ENCODE data around the gene TUNAR. TPM values are rescaled to one million over a fixed set of nuclear protein-coding genes. Genes with fewer than 3 reads are reported as not detected.

Gene TUNAR
- total RNA-seq, 2 donors from 2014 or later, result not detected

DNA sequence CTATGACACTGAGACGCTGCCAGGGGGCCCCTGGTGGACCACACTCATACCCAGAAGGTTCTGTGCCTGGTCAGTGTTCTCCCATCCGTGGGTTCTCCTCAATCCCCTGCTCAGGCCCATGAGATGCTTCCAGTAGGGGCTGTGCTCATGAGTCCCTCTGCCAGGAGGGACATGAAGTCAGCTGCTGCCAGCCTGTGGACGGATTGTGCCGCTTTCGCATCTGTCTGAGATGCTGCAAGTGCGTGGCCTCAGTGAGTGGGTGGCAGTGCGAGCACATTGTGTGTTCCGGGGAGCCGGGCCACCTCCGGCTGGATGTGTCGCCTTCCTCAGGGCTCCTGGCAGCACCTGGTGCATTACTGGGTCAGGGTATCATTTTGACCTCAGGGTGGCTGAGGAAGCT, 15.5 kb downstream of the TUNAR start:
- Histone ChIP-seq H3K9me3 (no peaks in the 10 kb centered on the region), H3K4me1 (no peaks in the 10 kb centered on the region), H3K27ac (no peak overlapping the region), H3K27me3 (no peaks in the 10 kb centered on the region), H3K4me3 (no peak overlapping the region), H3K36me3 (no peaks in the 10 kb centered on the region)
- DNase-seq (ENCODE audit: low spot score), result no peak
- TF ChIP-seq, protein P1, sequence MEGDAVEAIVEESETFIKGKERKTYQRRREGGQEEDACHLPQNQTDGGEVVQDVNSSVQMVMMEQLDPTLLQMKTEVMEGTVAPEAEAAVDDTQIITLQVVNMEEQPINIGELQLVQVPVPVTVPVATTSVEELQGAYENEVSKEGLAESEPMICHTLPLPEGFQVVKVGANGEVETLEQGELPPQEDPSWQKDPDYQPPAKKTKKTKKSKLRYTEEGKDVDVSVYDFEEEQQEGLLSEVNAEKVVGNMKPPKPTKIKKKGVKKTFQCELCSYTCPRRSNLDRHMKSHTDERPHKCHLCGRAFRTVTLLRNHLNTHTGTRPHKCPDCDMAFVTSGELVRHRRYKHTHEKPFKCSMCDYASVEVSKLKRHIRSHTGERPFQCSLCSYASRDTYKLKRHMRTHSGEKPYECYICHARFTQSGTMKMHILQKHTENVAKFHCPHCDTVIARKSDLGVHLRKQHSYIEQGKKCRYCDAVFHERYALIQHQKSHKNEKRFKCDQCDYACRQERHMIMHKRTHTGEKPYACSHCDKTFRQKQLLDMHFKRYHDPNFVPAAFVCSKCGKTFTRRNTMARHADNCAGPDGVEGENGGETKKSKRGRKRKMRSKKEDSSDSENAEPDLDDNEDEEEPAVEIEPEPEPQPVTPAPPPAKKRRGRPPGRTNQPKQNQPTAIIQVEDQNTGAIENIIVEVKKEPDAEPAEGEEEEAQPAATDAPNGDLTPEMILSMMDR (IDR thresholded peaks at IDR 0.05), result no peak

DNA sequence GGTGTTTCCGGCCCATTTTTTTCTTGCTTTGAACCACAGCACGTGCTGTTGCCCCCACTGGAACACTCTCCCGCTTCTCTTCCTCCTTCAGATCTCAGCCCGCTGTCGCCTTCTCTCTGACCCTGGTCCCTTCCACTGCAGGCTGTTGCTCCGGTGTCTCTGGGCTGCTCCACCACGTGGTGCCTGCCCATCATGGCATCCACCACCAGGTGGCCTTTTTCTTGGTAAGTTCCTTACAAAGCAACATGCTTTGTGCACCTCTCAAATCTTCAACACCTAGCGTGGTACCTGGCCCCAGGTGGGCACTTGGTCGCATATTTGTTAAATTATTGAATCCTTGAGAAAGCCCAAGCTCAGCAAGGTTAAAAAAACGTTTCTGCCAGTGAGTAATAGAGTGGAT, 19.1 kb downstream of the TUNAR start:
- Histone ChIP-seq H3K36me3 (no peaks in the 10 kb centered on the region), H3K9me3 (no peaks in the 10 kb centered on the region), H3K27me3 (no peaks in the 10 kb centered on the region), H3K27ac (no peak overlapping the region), H3K4me3 (no peak overlapping the region), H3K4me1 (no peaks in the 10 kb centered on the region)
- TF ChIP-seq, protein P1 (IDR thresholded peaks at IDR 0.05), result no peak
- DNase-seq (ENCODE audit: low spot score), result no peak

DNA sequence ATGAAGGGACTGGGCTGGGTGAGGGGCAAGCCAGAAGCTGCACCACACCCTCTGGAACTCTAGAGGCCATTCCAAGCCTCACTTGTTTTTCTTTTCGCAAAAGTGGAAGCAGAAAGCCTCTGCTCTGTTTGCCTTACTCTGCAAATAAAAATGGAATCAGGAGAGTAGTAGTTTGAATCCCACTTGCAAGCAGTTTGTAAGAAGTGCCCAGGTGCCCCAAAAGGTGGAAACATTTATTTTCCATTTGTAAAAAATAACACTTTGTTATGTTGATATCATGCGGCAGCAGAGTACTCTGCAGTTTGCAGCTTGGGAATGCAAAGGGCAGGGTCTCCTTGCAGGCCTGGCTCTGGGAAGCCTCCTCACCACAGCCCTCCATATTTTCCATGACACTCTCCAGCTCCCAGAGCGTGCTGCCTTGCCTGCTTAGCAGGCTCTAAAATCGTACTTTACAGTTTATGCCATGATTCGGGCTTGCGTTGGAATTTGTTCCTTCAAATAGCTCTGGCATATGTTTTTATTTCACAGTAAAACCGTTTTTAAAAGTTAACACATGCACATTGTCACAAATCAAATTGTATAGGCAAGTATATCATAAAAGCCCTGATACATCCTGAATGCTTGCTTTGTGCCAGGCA, 20.0 kb downstream of the TUNAR start:
- H3K27me3 ChIP-seq, result no peaks in the 10 kb centered on the region
- no peaks in the 10 kb centered on the region for H3K4me1 ChIP-seq
- H3K4me3 ChIP-seq, result no peak overlapping the region
- H3K27ac ChIP-seq, result no peak overlapping the region
- no peaks in the 10 kb centered on the region for H3K9me3 ChIP-seq
- TF ChIP-seq, protein P1 (IDR thresholded peaks at IDR 0.05), result no peak
- no peak for DNase-seq (ENCODE audit: low spot score)
- H3K36me3 ChIP-seq, result no peaks in the 10 kb centered on the region

DNA sequence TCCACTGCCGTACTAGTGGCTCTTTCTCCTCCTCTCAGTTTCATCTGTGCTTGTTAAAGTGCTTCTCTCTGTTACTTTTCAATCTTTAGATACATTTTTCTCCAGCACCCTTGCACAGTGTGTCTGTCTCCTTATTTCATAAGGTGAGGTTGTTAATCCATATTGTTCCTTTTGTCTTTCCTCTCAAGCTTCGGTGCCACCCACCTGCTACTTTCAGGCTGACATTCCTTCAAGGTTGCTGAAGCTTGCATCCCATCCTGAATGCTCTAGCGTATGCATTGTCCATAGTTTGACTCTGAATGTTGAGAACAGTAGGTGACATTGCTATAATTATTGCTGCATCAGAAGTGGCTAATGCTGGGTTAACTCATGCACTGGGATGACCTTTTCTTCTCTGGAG, 20.6 kb downstream of the TUNAR start:
- DNase-seq (ENCODE audit: low spot score), result no peak
- TF ChIP-seq, protein P1 (IDR thresholded peaks at IDR 0.05), result no peak
- no peaks in the 10 kb centered on the region for H3K36me3 ChIP-seq
- H3K27ac ChIP-seq, result no peak overlapping the region
- H3K27me3 ChIP-seq, result no peaks in the 10 kb centered on the region
- H3K4me3 ChIP-seq, result no peak overlapping the region
- no peaks in the 10 kb centered on the region for H3K4me1 ChIP-seq
- no peaks in the 10 kb centered on the region for H3K9me3 ChIP-seq

DNA sequence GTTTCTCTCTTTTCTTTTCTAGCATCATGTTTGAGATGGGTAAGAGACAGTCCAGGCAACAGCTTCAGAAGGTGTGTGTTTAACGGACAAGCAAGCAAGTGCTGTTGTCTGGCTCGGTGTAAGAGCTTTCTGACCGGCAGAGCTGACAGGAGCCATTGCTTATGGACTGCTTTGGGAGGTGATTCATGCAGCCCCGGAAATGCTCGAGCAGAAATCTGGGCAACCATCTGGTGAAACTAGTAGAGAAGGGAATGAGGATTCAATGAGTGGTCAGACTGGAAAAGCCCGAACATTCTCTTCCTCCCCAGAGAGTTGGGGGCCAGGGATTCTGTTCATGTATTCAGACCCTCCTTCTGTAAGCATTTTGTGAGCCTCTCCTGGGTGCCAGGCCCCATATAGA, 24.4 kb downstream of the TUNAR start:
- Histone ChIP-seq H3K36me3 (no peaks in the 10 kb centered on the region), H3K9me3 (no peaks in the 10 kb centered on the region), H3K27ac (no peak overlapping the region), H3K4me3 (no peak overlapping the region), H3K27me3 (no peaks in the 10 kb centered on the region), H3K4me1 (no peaks in the 10 kb centered on the region)
- TF ChIP-seq, protein P1 (IDR thresholded peaks at IDR 0.05), result no peak
- no peak for DNase-seq (ENCODE audit: low spot score)

DNA sequence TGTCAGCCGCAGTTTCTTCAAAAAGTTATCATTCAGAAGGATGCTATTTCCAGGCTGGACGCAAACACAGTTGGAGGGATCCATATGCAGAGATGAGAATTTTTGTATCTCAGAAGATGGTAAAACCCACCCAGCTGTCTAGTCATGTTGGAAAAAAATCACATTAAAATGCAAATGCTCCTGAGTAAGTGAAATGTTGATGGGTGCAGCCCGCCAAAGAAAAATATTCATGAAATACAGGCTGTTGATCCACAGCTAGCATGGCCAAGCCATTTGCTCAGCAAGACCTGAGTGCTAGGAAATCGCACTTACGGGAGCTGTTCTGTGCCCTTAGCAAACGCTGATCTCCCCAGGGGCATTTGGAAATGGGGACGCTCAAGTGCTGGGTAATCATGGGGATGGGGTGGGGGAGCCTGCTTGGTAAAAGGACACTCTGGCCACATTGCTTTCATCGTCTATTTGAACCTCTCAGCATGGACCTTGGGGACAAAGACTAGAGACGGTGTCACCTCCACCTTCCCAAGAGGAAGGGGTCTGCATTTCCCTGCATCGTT, 25.7 kb downstream of the TUNAR start:
- TF ChIP-seq, protein P1 (IDR thresholded peaks at IDR 0.05), result no peak
- Histone ChIP-seq H3K4me1 (no peaks in the 10 kb centered on the region), H3K36me3 (no peaks in the 10 kb centered on the region), H3K27me3 (no peaks in the 10 kb centered on the region), H3K9me3 (no peaks in the 10 kb centered on the region), H3K4me3 (no peak overlapping the region), H3K27ac (no peak overlapping the region)
- no peak for DNase-seq (ENCODE audit: low spot score)

Measured in right atrium auricular region (tissue), 2 donors.